HCT116 (cell line): ENCODE data around the gene CEND1.

Experiments used
- CTCF ChIP-seq, 3 experiments: fragments of 200-600 bp in 1 of 3; sonication (generic) in 1 of 3; IDR thresholded peaks in 2 of 3; conservative IDR thresholded peaks in 1 of 3; 2 replicates each; pipeline ENCODE4 v1.5.1; 2012 to 2017; ENCODE audit warnings: low read depth in 2 of 3, low read length in 2 of 3, antibody characterized with exemption in 1 of 3, borderline replicate concordance in 1 of 3, control low read depth in 1 of 3, mild to moderate bottlenecking in 1 of 3, mixed read lengths in 1 of 3, mixed run types in 1 of 3, moderate library complexity in 1 of 3; ENCODE audit not compliant: insufficient read depth in 1 of 3
- EZH2 ChIP-seq: fragments of 200-600 bp; sonication (generic); IDR thresholded peaks from 2 replicates; pipeline ENCODE4 v1.6.1; 2017; ENCODE audit warnings: antibody characterized with exemption, mixed run types
- POLR2A ChIP-seq: IDR thresholded peaks from 2 replicates; pipeline ENCODE4 v1.7.0; 2011; ENCODE audit warnings: borderline replicate concordance; ENCODE audit not compliant: insufficient read depth, insufficient read length; ENCODE audit errors: extremely low read depth
- POLR2AphosphoS5 ChIP-seq: IDR thresholded peaks from 2 replicates; pipeline ENCODE4 v1.6.1; 2011; ENCODE audit warnings: mild to moderate bottlenecking, low read depth, low read length, moderate library complexity
- RAD21 ChIP-seq: IDR thresholded peaks from 2 replicates; pipeline ENCODE4 v1.6.1; 2012; ENCODE audit warnings: low read depth, mild to moderate bottlenecking
- ZFX ChIP-seq: fragments of 450-650 bp; IDR thresholded peaks from 2 replicates; pipeline ENCODE4 v1.6.1; 2017
- ZNF274 ChIP-seq: fragments of 200-500 bp; sonication (Bioruptor generic); IDR thresholded peaks from 2 replicates; pipeline ENCODE4 v1.6.1; 2014; ENCODE audit warnings: mild to moderate bottlenecking, low read depth, low read length, inconsistent platforms
- TF ChIP-seq, protein P1 (sequence below): IDR thresholded peaks from 2 replicates; pipeline ENCODE4 v1.6.1; 2011; ENCODE audit warnings: mild to moderate bottlenecking, low read length, moderate library complexity; ENCODE audit not compliant: insufficient replicate concordance; ENCODE audit errors: extremely low read depth
- TF ChIP-seq, protein P2 (sequence below): IDR thresholded peaks from 2 replicates; pipeline ENCODE4 v1.6.1; 2012

GRCh38 chr11:802693-803466 is 13.0 kb upstream of the CEND1 start:
- TF ChIP-seq CTCF (IDR thresholded peaks at IDR 0.05 in 2 of 3, conservative IDR thresholded peaks at IDR 0.05 in 1 of 3; ENCODE audit: borderline replicate concordance in 1 of 3, insufficient read depth in 1 of 3, low read depth in 2 of 3, low read length in 2 of 3) = no peak
- TF ChIP-seq ZFX = no peak
- TF ChIP-seq EZH2 = no peak
- TF ChIP-seq POLR2A = no peak
- TF ChIP-seq POLR2AphosphoS5 = no peak
- TF ChIP-seq, protein P1, sequence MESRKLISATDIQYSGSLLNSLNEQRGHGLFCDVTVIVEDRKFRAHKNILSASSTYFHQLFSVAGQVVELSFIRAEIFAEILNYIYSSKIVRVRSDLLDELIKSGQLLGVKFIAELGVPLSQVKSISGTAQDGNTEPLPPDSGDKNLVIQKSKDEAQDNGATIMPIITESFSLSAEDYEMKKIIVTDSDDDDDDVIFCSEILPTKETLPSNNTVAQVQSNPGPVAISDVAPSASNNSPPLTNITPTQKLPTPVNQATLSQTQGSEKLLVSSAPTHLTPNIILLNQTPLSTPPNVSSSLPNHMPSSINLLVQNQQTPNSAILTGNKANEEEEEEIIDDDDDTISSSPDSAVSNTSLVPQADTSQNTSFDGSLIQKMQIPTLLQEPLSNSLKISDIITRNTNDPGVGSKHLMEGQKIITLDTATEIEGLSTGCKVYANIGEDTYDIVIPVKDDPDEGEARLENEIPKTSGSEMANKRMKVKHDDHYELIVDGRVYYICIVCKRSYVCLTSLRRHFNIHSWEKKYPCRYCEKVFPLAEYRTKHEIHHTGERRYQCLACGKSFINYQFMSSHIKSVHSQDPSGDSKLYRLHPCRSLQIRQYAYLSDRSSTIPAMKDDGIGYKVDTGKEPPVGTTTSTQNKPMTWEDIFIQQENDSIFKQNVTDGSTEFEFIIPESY = no peak
- TF ChIP-seq, protein P2, sequence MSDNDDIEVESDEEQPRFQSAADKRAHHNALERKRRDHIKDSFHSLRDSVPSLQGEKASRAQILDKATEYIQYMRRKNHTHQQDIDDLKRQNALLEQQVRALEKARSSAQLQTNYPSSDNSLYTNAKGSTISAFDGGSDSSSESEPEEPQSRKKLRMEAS = no peak
- no peak for TF ChIP-seq RAD21
- TF ChIP-seq ZNF274 = no peak
